Activated CD4-positive, alpha-beta T cell treated with anti-CD3 and anti-CD28 coated beads, Interleukin-2, amount 50 U/mL, for 48 hours (primary cell): Measurements from ENCODE around the gene UGT1A5.

Experiments used
- DNase-seq, 2 experiments: peaks; one replicate each; pipeline ENCODE4 v3.0.0-alpha.2; 2020

Gene UGT1A5

DNA sequence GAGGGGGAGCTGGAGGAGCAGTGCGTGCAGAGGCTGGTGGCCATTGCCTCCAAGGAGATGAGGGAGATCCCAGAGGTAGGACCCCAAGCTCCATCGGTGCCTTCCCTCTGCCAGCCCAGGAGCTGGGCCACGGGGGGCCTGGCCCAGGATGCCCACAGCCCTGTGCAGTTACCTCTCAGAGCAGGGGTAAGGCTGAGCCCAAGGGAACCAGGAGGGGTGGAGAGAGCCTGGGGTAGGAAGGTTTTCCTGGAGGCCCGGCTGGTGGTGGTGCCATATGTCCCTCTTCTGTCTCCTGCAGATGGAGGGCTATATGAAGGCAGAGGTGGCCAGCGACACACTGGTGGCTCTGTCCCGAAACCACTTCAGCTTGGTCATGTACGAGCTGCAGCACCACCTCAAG lies 76.8 kb downstream of the UGT1A5 start:
- DNase-seq, result no peak

DNA sequence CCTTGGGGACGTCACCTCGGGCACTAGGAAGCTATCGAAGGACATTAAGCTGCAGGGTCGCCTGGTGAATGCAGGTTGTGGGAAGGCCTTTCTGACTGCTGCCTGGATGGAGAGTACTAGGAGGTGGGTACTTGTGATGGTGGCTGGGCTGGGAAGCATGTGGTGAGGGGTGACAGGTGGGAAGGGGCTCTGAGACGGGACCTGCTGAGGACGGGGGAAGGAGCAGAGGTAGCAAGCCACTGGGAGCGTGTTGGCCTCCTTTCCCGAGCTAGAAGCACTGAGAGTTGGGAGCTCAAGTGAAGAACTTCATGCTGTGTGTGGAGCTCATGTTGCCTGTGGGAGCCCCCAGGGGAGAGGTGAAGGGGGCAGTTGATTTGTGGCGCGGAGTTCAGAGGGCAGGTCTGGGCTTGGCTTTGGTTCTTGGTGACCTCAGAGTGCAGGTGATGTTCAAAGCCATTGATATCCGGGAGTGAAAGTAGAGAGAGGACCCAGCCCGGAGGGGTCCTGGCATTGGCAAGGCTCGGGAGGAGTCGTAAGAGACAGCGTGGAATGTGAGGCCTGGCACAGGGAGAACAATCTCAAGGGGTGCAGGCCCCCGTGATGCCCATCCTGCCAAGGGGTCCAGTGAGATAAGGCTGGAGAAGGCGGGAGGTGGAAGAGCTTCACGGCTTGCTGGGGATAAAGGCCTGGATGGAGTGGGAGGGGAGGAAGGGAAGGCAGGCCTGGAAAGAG lies 78.6 kb downstream of the UGT1A5 start:
- DNase-seq, result no peak

DNA sequence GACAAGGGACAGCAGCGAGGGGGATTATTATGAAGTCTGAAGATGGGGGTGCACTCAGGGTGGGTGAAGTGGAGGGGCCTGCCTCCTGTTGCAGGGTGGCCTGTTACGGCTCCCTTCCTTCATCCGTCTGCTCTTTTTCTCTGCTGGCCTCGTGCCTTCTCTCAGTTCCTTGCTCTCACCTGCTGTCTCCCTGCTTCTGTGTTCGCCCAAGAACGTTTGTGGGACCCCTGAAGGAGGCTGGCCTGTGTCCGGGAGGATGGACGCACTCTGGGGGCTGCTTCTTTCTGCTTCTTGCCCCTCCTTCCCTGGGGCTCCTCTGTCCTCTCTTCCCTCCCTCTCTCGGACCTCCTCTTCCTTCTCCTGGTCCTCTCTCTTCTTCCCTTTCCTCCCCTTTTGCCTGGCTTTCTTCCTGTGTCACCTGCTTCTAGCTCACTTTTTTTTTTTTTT lies 79.2 kb downstream of the UGT1A5 start:
- no peak for DNase-seq

DNA sequence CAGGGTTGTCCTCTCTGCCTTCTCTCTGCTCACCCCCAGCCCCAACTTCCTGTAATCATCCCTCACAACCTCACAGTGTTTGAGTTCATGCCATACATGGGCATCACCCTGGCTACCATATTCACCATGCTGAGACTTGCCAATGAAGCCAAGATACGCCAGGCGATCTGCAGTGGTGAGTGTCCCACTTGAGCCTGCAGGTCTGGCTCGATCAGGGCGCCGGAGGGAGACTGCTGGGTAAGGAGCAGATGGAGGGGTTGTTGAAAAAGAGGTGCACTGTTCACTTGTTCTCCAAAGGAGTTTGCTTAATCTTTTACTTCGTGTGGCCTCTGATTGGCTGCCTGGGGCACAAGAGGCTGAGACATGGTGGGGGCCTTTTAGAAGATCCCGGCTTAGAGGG lies 80.0 kb downstream of the UGT1A5 start:
- DNase-seq, result no peak

DNA sequence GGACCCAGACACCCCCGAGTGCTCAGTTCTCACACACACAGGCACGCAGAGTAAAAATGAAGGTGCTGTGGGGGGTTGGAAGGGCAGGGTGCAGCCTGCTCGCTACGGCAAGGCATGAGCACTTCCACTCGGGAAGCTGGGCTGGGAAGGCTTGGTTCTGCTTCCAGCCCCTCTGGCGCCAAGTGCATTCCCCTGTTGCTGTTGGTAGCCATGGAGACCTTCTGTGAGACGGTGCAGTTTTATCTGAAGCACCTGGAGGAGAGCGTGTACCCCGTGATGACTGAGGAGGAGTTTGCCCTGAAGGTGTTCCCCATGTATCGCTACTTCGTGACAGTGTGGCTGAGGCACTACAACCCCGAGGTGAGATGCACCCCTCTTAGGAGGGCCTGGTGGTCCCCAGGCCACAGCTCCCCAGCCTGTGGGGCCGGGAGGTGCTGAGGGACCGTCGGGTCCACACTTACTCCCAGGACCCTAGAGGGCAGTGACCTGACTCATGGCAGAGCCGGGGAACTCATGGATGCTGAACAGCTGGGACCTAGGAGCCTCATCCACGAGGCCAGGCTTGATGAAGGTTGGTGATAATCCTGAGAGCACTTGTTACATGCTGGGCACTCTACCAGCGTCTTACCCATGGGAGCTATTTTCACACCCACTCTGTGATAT lies 80.9 kb downstream of the UGT1A5 start:
- DNase-seq, result no peak

DNA sequence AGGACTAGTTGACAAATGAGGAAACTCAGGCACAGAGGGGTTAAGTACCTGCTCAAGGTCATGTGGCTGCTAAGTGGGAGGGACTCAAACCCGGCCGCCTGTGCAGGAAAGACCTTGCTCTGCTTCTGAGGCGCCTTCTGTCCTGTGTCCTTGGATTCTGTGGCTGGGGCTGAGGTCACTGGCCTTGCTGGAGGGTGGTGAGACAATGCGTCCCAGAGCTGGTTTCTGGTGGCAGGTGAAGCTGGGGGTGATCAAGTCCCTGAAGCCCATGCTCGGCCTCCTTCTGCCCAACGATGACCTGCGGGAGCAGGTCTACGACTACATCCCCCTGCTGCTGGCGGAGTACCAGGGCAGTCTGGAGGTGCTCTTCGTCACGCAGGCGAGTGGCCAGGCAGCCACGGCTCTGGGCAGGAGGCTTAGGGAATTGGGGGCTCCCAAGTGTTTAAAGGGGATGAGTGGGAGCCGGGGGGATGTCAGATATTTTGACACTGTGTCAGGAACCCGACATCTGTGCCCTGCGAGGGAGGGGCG lies 81.5 kb downstream of the UGT1A5 start:
- no peak for DNase-seq

DNA sequence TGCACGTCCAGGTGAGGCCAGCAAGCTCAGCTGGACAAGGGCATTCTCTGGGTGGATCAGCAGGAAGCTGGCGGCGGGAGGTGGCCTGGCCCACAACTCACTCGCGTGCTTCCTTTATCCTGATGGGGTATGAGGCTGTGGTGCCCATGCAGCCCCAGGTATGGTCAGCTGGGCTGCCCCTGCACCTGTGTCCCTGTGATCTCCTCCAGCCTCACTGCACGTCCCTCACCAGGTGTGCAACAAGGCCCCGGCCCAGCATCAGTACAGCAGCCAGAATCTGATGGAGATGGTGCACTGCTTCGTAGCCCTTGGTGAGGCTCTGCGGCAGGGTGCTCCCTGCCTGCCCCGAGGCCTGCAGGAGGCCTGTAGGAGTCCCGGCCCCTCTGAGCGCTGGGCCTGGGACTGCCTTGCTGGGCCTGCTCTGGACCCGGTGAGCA lies 83.0 kb downstream of the UGT1A5 start:
- DNase-seq, result no peak

DNA sequence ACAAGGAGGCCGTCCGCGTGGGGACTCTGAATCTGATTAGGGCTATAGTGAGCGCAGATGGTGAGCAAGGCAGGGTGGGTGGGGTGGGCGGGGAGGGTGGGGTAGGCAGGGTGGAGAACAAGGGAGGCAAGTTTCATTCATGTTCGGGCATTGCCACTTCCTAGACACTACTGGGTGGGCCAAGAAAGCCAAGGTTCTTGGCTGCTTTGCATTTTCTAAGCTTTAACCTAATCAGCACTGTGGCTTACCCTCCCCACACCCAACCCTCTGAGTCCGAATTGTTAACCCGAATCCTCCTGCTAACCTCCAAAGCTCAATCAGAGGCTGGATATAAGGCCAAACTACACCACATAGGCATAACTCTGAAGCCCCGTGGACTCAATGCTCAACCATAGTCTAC lies 83.5 kb downstream of the UGT1A5 start:
- no peak for DNase-seq

DNA sequence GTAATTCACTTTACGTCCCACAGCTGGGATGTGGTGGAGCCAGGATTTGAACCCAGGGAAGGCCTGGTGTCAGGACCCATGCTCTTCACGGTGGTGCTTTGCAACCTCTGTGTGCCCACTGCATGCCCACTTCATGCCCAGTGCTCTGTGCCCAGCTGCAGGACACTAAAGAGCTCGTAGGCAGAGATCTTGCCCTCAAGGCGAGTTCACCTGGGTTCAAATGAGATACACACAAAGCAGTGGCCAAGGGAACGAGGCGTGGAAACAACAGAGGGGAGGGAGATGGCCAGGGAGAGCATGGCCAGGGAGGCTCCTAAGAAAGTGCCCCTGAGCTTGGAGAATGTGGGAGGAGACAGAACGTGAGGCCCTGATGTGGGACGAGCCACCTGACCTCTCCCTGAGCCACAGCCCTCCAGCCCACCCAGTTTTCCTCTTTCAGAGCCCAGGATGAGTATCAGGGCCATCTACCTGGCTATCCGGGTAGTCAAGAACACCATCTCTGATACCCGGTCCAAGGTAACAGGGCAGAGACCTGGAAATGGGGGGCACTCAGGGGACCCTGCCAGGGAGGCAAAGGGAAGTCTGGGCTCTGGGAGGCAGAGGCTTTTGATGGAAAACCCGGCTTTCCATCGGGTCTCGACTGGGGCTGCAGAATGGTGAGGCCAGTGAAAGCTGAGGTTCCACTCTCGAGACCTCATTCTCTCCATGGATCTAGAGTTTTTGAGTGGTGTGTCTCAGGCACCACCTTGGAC lies 85.8 kb downstream of the UGT1A5 start:
- DNase-seq, result no peak

DNA sequence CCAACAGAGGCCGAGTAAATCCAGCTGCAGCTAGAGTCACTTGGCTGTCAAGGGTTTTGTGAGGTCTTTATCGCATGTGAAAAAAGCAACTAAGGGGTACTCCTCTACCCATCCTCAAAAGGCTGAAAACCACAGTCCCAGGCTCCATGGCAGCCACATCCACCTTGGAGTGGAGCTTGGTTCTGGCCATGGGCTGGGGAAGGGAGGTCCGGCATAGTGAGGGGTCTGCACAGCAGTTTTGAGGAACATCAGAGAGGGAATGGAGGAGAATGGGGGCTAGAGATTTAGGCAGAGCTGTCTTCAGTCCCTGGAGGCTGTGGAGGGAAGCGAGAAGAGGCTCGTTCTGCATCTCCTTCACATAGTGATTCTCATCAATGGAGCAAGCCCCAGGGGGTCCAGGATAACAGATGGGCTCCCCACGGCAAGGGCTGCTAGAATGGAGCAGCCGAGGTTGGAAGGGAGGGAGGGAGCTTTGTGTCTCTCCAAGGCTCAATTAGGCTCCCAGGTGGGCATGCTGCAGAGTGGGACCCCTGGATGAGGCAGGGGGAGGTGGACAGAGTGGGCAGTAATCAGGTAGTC lies 86.5 kb downstream of the UGT1A5 start:
- DNase-seq, result no peak

DNA sequence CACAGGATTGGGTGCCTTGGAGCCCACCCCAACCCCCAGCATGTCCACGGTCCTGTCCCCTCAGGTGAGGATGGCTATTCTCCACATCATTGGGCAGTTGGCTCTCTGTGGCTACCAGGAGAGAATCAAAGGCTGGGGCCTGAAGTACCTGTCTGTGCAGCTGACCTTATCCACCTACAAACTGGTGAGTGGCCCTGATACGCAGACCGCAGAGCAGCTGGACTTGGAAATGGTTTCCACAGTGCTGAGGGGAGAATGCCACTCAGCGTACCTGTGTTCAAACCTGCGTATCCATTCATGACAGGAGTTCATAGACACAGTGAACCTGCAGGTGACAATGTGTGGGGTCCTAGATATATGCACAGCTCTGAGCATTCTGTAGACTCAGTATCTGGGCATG lies 87.0 kb downstream of the UGT1A5 start:
- no peak for DNase-seq

DNA sequence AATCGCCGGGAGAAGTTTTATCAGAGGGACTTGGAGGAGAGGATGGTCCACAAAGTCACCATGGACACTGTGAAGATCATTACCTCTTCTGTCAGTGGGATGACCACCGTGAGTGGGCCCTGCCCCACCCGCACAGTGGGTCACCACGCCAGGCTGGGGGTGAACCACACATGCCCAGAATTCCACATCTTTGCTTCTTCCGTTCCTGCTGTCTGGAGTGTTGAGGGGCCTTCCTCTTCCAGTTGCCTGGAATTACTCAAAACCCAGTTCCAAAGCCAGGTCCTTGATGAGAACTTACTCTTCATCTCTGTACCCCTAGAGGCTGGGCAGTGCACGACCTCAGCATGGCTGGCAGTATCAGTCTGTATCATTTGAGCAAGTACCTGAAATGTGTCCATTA lies 87.5 kb downstream of the UGT1A5 start:
- DNase-seq, result no peak

DNA sequence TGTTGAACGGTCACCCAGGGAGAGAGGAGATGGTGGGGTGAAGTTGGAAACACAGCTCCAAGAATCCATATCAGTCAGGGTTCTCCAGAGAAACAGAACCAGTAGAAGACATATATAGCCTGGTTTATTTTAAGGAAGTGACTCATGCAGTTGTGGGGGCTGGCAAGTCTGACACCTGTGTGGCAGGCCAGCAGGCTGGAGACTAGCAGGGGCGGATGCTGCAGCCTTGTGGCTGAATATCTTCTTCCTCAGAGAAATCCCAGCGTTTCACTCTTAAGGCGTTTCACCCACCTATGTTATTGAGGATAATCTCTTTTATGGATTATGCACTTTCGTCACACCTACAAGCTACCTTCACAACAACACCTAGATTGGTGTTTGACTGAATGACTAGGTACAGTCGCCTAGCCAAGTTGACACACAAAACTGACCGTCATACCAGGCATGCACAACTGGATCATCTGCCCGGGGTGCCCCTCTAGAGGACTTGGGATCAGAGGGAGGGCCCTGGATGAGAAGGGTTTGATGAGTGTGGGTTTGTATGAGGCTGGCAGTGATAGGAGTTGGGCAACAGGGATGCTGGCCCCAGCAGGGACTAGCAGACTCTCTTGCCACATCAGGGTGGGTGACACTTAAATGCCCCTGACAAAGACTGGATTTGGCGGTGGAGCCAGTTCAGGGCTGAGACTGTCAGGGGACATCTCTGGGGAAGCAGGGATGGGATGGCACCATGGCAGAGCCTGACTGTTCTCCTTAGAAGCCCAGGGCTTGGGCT lies 88.8 kb downstream of the UGT1A5 start:
- DNase-seq, result no peak

DNA sequence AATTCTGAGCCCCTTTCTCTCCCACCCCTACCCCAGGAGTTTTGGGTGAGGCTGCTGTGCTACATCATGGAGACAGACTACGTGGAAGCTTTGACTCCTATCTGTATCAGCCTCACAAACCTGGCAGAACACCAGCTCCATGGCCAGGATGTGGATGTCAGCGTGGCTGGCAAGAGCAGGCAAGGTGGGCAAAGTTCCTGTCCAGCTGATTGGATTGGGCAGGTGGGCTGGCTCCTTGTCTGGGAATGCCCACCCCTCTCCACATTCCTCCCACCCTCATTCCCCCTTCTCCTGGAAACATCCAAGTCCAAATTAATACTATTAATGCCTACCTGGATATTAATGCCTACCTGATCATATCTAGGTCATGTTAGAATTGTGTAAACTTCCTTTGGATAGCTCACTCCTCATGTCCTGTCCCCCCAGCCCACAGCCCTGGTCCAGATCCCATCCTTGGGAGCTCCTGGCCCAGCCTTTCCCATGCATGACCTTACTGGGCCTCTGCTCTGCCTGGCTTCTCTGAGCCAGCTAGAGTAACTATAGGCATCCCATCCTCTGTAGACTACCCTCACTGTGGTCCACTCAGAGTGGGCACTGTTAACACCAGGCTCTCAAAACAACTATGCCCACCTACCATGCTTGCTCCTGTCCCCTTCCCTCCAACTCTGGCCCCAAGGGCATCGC lies 89.6 kb downstream of the UGT1A5 start:
- DNase-seq, result no peak

DNA sequence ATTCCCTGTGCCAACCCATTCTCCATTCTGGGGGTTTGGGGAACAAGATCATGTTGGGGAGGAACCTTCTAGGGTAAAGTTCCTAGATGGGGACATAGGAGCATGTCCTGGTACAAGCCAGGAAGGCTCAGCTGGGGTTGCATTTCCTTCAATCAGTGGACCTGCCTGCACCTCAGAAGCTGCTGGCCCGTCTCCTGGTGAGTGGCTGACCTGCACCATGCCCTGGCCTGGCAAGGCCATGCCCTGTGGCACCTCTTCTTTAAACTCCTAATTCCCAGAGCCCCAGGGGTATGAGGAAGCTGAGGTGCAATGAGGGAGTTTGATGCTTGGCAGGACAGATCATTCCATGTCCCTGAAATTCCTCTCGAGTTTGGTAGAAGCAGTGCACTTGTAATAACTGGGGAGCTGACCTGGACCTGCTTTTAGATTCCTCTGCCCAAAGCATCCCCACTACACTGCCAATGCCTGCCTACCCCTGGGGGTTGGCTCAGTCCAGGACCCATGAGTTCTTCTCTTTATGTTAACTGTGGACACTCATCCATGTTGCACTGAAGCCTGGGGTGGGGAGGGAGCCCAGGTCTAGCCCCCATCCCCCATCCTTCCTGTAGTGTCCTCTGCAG lies 90.7 kb downstream of the UGT1A5 start:
- no peak for DNase-seq

DNA sequence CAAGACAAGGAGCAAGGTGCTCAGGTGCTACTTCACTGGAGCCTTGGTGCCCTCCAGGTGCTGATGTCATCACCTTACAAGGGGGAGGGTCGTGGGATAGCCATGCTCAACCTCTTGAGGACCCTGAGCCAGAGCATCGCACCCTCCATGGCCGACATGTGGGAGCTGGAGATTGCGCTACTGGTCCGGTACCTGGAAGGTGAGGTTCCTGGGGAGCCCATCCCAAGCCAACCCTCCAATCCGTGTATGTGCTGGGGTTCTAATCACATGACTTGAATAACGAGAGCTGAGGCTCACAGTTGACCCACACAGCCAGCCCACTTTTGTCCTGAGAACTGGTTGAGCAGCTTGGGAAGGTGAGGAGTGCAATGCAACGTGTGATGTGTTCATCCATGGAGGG lies 91.3 kb downstream of the UGT1A5 start:
- DNase-seq, result no peak

DNA sequence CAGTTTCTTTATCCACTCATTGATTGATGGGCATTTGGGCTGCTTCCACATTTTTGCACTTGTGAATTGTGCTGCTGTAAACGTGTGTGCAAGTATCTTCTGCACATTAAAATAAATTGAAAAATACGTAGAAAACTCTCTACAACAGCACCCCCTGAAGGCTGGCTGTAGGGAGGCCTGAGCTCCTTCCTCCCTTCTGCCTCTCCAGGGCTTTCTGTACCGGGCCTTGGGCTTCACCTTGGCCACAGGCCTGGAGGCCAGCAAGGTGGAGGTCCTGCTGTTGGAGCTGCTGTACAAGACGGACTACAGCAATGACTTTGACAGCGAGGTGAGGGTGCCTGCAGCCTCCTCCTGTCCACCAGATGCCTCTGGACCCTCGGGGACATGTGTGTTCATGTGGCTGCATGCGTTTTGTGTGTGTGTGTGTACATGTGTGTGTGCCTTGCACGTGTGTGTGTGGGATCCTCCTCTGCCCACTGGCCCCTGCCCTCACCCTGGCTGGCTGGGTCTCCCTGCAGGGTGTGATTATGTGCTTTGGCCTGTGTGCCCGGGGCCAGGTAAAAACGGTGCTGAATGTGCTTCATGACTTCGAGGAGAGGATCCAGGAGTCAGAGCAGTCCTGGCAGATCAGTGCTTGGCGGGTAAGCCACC lies 94.6 kb downstream of the UGT1A5 start:
- DNase-seq, result no peak

DNA sequence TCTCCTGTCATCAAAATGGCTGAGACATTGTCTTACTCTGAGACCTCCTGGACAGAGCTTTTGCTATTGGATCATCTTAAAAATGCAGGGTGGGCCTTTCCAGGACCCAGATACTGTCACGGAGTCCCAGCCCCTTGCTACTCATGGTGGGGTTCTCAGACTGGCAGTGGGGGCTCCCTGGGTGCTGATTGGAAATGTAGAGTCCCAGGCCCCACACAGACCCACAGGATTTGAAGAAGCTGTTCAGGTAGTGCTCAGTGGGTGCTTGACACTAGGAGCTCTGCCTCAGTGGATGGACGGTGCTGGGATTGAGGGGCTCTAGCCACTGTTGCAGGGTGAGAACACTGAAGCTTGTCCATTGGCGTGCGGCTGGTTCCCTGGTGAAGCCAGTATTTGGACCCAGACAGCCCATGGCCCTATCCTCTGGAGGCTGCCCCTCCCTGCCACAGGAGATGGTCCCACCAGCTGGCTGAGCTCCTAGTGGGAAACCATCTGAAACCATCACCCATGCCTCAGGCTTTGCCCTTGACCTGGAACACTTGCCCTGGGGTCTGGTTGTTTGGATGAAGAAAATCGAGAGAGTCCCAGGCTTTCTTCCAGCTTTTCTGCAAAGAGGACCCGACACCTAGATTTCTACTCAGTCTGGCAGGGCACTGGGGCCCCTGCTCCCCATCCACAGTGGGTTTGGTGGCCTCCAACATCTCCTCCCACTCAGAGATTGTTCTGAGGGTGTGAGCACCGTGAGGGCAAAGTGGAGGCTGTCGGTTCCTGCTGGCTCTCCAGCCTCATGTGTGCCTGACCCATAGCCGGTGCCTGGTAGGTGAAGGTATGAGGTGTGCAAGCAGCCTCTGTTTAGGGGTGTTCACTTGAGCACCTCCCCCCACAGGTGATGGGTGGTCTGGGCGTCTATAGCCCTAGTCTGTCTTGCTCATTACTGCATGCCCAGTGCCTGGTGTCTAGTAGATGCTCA lies 95.5 kb downstream of the UGT1A5 start:
- DNase-seq, result no peak

DNA sequence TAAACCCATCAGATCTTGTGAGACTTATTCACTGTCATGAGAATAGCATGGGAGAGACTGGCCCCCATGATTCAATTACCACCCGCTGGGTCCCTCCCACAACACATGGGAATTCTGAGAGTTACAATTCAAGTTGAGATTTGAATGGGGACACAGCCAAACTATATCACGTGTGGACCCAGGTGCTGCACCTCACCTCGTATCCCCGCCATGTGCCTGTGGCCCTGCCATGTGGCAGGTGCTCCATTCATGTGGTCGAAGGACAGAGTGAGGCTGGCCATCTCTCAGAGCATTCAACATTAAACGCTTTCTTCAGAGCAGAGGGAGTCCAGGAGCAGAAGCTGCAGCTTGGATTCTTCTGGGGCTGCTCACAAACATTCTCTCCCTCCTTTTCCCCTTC lies 97.7 kb downstream of the UGT1A5 start:
- DNase-seq, result no peak

DNA sequence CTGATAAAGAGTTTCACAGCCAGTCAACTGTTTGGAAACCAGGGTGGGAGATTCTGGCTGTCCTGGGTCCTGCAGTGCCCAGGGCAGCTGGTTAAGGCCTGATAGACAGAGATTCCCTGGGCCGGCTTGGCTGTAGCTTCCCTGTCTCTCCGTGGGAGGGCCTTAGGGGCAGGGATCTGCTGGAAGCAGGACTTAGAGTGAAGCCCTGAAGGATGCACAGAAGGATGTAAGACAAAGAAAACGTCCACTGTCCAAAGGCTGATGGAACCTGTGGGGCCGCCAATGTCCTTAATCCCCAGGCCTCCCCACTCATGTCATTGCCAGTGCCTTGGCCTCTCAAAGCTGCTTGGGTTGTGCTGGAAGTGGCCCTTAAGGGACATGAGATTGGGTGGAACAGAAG lies 98.4 kb downstream of the UGT1A5 start:
- DNase-seq, result no peak
